HG03097 (cell line): ENCODE results near the gene KCTD5.

Experiments
- ATAC-seq: cut with Tn5 transposase; IDR thresholded peaks from one replicate; pipeline ENCODE4 v1.9.1; 2021; ENCODE audit not compliant: unreplicated experiment, low FRiP score

KCTD5 gene

GRCh38 chr16:2708955-2709587 lies 26.7 kb downstream of the KCTD5 start:
- ATAC-seq = no peak

- no peak for ATAC-seq
Observed at GRCh38 chr16:2709588-2709984, 27.3 kb downstream of the KCTD5 start.

GRCh38 chr16:2710021-2710710 lies 27.8 kb downstream of the KCTD5 start:
- no peak for ATAC-seq

GRCh38 chr16:2710711-2711231 lies 28.4 kb downstream of the KCTD5 start:
- ATAC-seq = no peak

DNA sequence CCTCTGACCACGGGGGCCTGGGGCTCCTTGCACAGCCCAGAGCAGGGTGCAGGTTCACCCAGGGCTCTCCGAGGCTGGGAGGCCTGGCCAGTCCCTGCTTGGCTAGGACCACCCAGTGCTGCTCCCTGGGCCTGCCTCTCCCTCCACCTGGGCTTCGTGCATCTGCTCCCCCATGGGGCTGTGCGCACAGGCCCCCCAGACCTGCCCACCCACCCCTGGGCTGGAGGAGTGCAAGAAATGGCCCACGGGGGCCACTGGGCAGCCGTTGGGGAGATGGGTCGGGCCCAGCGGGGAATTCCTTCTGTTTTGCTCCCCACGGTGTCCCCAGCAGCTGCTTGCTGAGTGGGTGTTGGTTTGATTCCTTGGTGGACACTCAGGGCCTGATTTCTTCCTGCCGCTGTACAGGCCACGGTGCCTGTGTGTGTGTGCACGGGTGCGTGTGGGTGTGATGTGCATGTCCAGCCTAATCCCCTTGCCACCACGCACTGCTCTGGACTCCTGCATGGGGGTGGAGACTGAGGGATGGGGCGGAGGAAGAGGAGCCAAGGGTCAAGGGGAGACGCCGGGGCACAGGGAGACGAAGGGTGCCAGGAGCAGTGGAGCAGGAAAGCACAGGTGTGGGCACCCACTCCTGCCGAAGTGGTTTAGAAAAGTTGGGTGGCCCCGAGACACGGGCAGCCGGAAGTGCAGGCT lies 29.2 kb downstream of the KCTD5 start:
- no peak for ATAC-seq

- ATAC-seq = no peak
Observed at GRCh38 chr16:2712063-2712441, 29.7 kb downstream of the KCTD5 start.

DNA sequence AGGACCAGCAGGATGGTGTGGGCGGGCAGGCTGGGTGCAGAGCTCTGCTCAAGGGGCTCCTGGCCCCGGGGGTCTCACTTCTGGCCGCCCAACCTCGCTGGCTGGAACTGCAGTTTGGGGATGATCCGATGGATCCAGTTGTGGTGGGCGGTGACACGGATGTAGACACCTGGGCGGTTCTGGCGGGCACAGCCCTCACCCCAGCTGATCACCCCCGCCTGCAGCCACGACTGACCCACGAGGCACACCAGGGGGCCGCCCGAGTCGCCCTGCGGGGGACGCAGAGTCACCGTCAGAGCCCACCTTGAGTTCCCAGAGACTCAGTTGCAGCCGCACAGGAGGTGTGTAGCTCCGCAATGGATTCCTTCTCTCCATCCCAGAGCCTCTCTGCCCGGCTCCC lies 30.2 kb downstream of the KCTD5 start:
- no peak for ATAC-seq

- ATAC-seq = no peak
Observed at GRCh38 chr16:2713523-2713922, 31.2 kb downstream of the KCTD5 start.

GRCh38 chr16:2713985-2714774 lies 31.9 kb downstream of the KCTD5 start:
- no peak for ATAC-seq

GRCh38 chr16:2715064-2715463 lies 32.7 kb downstream of the KCTD5 start:
- ATAC-seq = no peak

- no peak for ATAC-seq
Observed at GRCh38 chr16:2715519-2715918, 33.2 kb downstream of the KCTD5 start.

DNA sequence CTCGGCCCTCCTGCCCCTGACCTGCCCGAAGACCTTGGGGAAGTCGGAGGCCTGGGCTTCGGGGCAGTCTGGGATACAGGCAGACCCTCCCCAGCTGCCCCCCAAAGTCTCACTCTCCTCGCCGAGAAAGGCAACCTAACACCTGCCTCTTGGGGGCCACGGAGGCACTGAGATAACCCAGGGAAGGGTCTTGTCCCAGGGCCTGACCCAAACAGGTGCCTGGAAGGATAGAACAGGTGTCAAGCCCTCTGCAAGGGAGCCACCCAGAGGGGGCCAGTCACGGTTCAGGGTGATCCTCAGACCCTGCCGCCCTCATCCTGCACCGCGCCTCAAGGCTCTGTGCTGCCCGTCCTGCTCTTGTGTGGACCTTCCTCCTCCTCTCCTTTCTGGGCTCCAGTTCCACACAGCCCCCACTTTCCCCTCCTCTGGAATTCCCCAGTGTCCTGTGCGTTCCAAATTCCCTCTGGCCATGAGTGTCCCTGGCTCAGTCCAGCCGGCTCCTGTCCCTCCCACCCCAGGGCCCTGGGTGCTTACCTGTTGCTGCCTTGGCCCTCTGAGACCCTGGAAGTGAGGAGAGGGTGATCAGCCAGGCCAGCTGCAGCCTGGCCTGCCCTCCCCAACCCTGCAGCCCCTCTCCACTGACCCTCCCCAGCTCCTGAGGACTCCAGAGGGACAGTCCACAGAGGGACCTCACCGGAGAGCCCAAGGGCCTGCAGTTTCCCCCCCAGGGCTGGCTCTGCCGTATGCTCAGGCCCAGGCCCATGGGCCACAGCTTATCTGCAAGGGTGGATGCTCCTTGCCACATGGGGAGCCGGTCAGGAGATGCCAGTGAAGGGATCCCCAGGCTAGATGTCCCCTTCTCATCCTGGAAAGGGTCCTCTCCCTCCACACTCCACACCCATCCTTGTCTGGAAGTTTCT lies 33.9 kb downstream of the KCTD5 start:
- ATAC-seq = no peak

DNA sequence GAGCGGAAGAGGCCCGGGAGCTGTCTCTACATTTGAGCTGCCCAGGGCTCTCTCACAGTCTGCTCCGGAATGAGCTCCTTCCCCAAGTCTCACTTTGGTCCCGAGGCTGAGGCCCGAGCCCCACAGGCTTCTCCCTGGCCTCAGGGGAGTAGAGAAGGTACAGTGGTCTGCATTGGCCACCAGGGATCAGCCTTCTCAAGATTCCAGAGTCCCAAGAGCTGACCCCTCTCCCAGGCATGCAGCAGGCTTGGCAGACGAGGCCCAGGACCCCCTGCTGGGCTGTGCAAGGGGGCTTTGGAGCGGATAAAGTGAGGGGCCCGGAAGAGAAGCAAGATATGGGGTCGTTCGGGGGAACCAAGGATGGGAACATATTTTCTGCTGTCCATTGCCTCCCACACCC lies 34.6 kb downstream of the KCTD5 start:
- ATAC-seq = no peak

- ATAC-seq = no peak
Observed at GRCh38 chr16:2717383-2718263, 35.3 kb downstream of the KCTD5 start.

DNA sequence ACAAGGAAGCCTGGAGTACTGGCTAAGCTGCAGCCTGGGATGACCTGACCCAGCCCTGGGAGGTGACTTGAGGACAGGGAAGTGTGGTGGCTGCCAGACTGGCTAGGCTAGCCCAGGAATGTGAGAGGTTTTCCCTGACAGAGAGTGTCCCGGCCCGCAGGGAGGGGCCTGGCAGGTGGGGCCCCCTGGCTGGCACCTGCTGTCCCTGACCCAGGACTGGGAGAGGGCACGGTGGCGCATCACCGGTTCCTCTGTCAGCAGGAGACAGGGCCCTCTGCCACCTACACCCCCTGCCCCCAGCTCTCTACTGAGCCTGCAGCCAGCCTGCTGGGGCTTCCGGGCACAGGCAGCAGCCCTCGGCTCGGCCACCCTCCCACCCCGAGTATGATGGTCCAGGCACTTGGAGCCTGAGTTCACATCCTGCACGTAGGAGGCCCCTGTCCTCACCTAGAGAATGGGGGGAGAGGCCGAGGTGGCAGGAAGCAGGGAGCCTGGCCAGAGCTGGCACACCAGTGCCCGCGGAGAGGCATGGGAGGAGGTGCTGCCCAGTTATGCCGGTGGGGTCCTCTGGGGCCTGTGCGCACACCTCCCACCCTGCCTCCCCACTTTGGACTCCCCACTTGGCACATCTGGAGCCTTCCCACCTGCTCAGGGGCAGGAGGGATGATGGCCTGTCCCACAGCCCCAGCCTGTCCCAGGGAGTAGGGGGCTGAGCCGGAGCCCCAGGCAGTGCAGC lies 37.2 kb downstream of the KCTD5 start:
- ATAC-seq = no peak

GRCh38 chr16:2720064-2720457 lies 37.7 kb downstream of the KCTD5 start, which contains the start of gene PRSS27:
PRSS27 (minus strand) TSS chr16:2720224; CDS start chr16:2720160, 64 bp downstream.
- ATAC-seq = no peak

DNA sequence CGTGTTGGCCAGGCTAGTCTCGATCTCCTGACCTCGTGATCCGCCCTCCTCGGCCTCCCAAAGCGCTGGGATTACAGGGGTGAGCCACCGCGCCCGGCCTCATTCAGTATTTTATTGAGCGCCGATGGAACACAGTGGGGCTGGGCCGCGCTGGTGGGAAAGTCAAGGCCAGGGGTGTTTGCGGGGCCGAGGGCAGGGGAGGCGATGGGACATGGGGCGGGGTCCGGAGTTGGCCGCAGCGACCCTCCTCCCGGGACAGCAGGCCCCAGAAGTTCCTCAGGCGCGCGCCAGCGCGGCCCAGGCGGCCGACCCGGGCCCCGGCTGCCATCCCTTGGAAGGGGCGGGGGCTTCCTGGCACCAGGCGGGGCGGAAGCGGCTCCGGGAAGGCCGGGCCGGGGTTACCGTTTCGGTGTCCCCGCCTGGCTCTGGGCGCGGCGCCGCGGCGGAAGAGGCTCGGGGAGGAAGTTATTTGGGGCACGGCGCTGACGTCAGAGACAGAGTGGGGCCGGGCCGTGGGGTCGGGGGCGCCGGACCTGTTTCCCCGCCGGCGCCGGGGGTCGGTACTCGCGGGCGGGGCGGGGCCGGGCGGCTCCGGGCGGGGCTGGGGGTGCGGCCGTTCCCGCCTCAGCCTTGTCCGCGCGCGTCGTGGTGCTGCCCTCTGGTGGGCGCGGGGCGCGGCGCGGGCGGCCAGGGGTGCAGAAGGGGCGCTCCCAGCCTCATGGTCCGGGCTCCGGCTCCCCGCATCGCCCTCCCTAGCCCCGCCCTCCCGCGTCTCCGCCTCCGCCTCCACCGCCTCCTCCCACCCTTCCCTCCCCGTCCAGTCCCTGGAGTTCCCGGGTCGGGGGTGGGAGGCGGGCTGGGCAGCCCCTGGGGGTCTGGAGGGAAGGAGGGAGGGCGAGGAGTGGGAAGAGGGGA lies 38.7 kb downstream of the KCTD5 start:
- ATAC-seq = peak; percentile 83
